ENCODE results near the gene SOS1.

DNA sequence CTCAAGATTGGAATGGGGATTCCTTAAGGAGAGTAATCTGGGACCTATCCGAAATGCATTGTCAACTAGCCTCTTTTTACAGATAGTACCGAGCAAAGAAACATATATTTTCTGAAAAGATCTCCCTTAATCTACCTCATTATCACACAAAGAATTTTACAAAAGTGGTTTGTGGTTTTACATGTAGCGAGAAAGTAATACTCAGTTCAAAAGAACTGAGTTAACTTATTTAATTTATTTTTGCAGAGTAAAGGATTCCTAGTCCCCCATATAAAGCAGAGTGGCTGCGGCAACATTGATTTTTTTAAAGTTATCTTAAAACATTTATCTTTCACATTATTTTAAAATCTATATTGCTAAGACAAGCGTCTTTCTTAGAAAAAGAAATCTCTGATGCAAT, 15.9 kb upstream of the SOS1 start:
- no peak for TF ChIP-seq POLR2A (IDR thresholded peaks at IDR 0.05)
- TF ChIP-seq, protein P1, sequence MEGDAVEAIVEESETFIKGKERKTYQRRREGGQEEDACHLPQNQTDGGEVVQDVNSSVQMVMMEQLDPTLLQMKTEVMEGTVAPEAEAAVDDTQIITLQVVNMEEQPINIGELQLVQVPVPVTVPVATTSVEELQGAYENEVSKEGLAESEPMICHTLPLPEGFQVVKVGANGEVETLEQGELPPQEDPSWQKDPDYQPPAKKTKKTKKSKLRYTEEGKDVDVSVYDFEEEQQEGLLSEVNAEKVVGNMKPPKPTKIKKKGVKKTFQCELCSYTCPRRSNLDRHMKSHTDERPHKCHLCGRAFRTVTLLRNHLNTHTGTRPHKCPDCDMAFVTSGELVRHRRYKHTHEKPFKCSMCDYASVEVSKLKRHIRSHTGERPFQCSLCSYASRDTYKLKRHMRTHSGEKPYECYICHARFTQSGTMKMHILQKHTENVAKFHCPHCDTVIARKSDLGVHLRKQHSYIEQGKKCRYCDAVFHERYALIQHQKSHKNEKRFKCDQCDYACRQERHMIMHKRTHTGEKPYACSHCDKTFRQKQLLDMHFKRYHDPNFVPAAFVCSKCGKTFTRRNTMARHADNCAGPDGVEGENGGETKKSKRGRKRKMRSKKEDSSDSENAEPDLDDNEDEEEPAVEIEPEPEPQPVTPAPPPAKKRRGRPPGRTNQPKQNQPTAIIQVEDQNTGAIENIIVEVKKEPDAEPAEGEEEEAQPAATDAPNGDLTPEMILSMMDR (IDR thresholded peaks at IDR 0.05), result no peak

All from Peyer's patch (tissue), 4 donors.